T47D (cell line): Measurements from ENCODE around the gene IKZF1.

Experiments
- DNase-seq, 2 experiments: peaks; one replicate each; pipeline versions ENCODE4 v3.0.0 to v3.0.0-alpha.2; 2011 to 2012; ENCODE audit warnings: low read depth in 1 of 2, low spot score in 1 of 2
- JUND ChIP-seq: IDR thresholded peaks from 2 replicates; pipeline ENCODE4 v1.6.1; 2012; ENCODE audit warnings: low read depth
- in situ Hi-C: cut with HindIII; loops from 2 replicates; pipeline ENCODE4 v1.10.0; 2016; ENCODE audit warnings: low sequenced_read_pairs, low pct_unique_long_range_greater_than_20kb

Gene IKZF1

GRCh38 chr7:50394315-50394714 lies 89.8 kb downstream of the IKZF1 start:
- no peak for DNase-seq
- TF ChIP-seq JUND: no peak
- in situ Hi-C loops: no loop called here

GRCh38 chr7:50396856-50397255 lies 92.3 kb downstream of the IKZF1 start:
- in situ Hi-C loops: no loop called here
- no peak for DNase-seq
- no peak for TF ChIP-seq JUND

GRCh38 chr7:50397320-50397970 lies 92.9 kb downstream of the IKZF1 start:
- in situ Hi-C loops: no loop called here
- DNase-seq: no peak
- TF ChIP-seq JUND: no peak

- in situ Hi-C loops: no loop called here
- TF ChIP-seq JUND: no peak
- no peak for DNase-seq
These were observed 93.4 kb downstream of the IKZF1 start for GRCh38 chr7:50397971-50398324.

GRCh38 chr7:50399206-50399605 lies 94.7 kb downstream of the IKZF1 start:
- DNase-seq: no peak
- no peak for TF ChIP-seq JUND
- in situ Hi-C loops: no loop called here

- in situ Hi-C loops: no loop called here
- DNase-seq: no peak
- no peak for TF ChIP-seq JUND
These were observed 95.1 kb downstream of the IKZF1 start for GRCh38 chr7:50399635-50400034.

GRCh38 chr7:50400114-50400513 lies 95.6 kb downstream of the IKZF1 start:
- in situ Hi-C loops: no loop called here
- TF ChIP-seq JUND: no peak
- no peak for DNase-seq

GRCh38 chr7:50404392-50404791 lies 99.9 kb downstream of the IKZF1 start:
- in situ Hi-C loops: no loop called here
- TF ChIP-seq JUND: no peak
- peak in 1 of 2 experiments; percentile 16 for DNase-seq

- in situ Hi-C loops: no loop called here
- TF ChIP-seq JUND: no peak
- DNase-seq: no peak
These were observed 100.7 kb downstream of the IKZF1 start for GRCh38 chr7:50405221-50405620.

- in situ Hi-C loops: no loop called here
- no peak for DNase-seq
- TF ChIP-seq JUND: no peak
These were observed 102.4 kb downstream of the IKZF1 start for GRCh38 chr7:50406935-50407334.

GRCh38 chr7:50409856-50410745 lies 105.6 kb downstream of the IKZF1 start:
- TF ChIP-seq JUND: no peak
- in situ Hi-C loops: no loop called here
- no peak for DNase-seq

- TF ChIP-seq JUND: no peak
- no peak for DNase-seq
- in situ Hi-C loops: no loop called here
These were observed 106.8 kb downstream of the IKZF1 start for GRCh38 chr7:50411332-50411731.

- no peak for TF ChIP-seq JUND
- in situ Hi-C loops: no loop called here
- DNase-seq: no peak
These were observed 108.5 kb downstream of the IKZF1 start for GRCh38 chr7:50412973-50413372.
